NT2/D1 (cell line): ENCODE results near the gene ZCCHC13.

Source experiments
- SUZ12 ChIP-seq: IDR thresholded peaks from 2 replicates; pipeline ENCODE4 v1.6.1; 2011; ENCODE audit not compliant: insufficient read length, insufficient read depth; ENCODE audit errors: extremely low read depth
- YY1 ChIP-seq: IDR thresholded peaks from 2 replicates; pipeline ENCODE4 v1.6.1; 2011; ENCODE audit not compliant: insufficient read length, insufficient read depth
- ZNF274 ChIP-seq: IDR thresholded peaks from 2 replicates; pipeline ENCODE4 v1.6.1; 2011; ENCODE audit warnings: mild to moderate bottlenecking, low read depth, low read length

GRCh38 chrX:74353984-74354383, 50.0 kb downstream of the ZCCHC13 start:
- TF ChIP-seq ZNF274 (no peak), SUZ12 (no peak), YY1 (no peak)
